VCaP (cell line): ENCODE measurements around the gene HOXC5.
A peak's percentile ranks its signal among the peaks of the same experiment; 100 is the strongest.

ENCODE experiments used
- H3K27ac ChIP-seq: fragments of 450-650 bp; 2 replicates; pipeline ENCODE4 v1.5.1; 2017
- TF ChIP-seq, protein P1 (sequence below): fragments of 450-650 bp; conservative IDR thresholded peaks from 2 replicates; pipeline ENCODE4 v1.5.1; 2017; ENCODE audit warnings: mild to moderate bottlenecking, moderate library complexity

The HOXC5 gene

DNA sequence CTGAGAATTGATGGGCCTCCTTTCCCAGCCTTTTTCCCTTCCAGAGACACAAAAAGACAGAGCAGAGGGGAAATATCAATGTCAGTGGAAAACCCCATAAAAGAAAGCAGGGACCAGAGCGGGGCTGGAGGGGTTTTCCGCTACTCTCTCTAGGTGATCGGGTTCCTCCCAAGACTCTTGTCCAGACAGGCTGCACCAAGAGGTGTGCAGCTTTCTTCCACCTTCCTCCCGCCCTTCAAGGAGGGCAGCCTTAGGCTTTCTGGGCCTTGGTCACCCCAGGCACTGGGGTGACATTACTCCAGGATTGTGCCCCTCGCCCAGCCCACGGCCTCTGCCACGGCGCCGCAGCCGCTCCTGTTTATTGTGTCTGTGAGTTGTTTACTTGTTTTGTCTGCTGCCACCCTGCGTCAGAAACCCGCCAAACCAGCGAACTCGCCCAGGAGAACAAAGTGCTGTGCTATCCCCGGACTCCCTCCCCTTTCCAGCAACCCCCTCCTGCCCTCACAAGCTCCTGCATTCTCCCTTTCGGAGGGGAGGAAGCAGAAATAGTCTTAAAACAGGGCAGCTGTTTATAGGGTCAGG is 11.3 kb upstream of the HOXC5 start:
- TF ChIP-seq, protein P1, sequence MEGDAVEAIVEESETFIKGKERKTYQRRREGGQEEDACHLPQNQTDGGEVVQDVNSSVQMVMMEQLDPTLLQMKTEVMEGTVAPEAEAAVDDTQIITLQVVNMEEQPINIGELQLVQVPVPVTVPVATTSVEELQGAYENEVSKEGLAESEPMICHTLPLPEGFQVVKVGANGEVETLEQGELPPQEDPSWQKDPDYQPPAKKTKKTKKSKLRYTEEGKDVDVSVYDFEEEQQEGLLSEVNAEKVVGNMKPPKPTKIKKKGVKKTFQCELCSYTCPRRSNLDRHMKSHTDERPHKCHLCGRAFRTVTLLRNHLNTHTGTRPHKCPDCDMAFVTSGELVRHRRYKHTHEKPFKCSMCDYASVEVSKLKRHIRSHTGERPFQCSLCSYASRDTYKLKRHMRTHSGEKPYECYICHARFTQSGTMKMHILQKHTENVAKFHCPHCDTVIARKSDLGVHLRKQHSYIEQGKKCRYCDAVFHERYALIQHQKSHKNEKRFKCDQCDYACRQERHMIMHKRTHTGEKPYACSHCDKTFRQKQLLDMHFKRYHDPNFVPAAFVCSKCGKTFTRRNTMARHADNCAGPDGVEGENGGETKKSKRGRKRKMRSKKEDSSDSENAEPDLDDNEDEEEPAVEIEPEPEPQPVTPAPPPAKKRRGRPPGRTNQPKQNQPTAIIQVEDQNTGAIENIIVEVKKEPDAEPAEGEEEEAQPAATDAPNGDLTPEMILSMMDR = no peak; the same call in 1 of the 2 replicates
- peak overlapping the region; percentile 54 for H3K27ac ChIP-seq

DNA sequence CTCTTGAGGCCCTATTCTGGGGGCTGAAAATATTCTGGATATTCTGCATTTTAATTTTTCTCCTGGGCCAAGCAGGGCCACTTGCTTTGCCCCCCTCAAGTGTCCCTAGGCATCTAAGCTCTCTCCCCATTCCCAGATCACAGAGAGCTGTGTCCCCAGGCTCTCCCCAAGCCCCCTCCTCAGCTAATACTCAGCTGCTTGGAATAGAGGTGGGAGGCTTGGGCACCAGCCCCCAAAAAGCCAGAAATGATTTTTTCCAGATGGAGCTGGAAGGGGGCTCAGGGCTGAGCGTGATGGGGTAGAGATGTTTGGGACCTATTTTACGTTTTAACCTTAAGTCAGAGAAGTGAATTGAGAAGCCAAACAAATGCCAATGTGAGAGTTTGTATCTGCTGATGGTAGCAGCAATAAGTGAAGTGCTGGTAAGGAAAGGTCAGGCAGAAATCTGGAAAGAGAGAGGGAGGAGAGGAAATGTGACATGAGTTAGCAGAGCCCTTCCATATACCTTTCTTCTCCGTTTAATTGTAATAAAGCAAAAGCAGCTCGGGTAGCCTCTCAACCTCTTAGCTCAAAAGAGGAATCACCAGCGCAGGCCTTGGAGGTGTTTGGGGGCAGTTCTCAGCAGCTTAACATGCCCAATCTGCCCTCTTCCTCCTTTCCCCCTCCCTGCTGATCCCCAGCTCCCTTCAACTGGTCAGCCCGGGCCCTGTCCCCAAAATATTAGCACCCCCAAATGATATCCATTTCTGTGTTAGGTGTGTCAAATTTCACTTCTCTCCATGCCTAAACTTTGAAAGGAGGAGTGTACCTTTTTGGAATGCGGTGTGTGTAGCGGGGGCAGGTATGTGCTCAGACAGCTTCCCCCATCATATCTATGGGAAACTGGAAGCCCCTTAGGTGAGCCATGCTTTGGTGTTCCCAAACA is 9.6 kb upstream of the HOXC5 start:
- peak overlapping the region; percentile 54 for H3K27ac ChIP-seq
- TF ChIP-seq, protein P1 = no peak

DNA sequence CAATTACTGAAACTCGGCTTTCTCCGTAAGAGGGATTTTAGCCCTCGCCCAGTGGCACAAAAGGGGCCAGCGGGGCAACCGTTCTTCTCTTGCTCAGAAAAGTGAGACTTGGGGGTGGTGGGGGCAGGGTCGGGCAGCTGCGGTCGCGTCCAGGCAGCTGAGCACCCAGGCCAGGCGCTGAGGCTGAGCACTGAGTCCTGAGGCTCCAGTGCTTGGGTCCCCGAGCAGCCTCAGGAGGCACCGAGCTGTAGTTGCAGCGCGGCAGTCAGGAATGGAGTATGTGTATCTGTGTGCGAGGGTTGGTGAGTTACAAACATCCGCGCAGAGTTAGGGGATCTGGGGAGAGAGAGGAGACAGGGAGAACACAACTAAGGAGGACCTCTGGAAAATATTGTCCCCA is 8.7 kb upstream of the HOXC5 start:
- peak overlapping the region; percentile 20; the same call in 1 of the 2 replicates for H3K27ac ChIP-seq
- TF ChIP-seq, protein P1 = no peak

DNA sequence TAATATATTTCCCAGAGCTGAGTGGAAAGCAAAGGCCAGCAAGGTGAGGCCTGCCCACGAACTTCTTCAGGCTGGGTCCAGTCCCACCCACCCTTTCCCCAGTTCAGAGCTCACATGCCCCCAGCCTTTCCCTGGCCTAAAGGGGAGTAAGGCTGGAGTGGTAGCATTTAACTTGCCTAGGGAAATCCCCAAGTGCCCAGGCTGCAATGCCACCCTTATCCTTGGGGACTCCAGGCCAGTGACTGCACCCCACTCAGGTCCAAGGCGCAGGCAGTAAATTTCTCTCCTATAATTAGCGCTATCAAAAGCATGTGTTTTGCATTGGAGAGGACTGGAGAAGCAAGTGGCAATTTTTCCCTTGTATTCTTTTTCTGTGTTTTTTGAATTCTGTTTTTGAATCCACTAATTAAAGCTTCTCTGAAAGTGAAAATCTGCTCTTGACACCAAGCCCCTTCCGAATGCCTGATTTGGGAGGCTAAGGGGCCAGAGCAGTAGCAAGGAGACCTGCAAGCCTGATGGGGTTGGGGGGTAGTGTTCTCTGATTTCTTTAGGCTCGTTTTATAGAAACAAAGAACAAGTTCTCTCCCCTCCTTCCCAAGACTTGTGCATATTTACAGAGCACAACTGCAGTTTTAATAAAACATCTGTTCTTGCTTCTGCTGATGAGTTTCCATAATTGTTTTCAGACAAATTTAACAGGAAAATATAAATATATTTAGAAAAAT is 8.1 kb upstream of the HOXC5 start:
- H3K27ac ChIP-seq = peak overlapping the region; percentile 20; the same call in 1 of the 2 replicates
- TF ChIP-seq, protein P1 = no peak

DNA sequence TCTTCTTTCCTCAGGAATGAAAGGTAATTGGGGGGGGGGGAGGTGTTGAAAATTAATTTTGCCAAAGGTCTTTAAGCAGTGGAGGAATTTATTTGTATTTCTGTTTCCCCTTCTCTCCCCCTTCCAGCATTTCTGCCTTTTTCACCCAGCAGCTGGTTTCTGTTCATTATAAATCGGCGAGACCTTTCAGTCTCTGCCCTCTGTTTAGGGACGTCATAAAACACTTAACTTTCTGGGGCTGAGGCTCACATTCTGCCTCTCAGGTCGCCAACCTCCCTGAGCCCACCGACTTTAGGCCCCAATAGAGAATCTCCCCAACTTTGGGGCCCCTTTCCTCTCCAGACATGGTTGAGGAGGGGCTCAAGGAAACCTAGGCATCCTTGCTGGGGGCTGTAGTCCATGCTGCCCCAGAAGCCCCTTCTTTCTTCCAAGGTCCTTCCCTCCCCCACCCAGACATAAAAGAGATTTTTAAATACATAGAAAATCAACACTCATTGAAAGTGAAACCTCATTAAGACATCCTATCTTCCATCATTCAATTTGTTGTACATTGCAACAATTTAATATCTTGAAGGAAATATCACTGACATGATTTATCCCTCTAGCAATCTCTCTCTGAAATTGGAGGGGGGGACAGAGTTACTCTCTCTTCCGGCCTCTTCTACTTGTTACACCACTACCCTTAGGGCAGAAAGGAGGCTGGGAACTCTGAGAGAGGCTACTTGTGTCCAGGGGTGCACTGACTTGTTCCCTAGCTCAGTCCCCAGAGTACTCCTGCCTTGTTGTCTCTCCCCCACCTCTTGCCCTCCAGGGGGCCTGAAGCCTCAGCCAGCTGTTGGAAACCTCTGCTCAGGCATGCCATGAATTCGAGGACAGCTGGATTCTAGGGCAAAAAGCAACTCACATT is 7.1 kb upstream of the HOXC5 start:
- no peak overlapping the region for H3K27ac ChIP-seq
- TF ChIP-seq, protein P1 = no peak

DNA sequence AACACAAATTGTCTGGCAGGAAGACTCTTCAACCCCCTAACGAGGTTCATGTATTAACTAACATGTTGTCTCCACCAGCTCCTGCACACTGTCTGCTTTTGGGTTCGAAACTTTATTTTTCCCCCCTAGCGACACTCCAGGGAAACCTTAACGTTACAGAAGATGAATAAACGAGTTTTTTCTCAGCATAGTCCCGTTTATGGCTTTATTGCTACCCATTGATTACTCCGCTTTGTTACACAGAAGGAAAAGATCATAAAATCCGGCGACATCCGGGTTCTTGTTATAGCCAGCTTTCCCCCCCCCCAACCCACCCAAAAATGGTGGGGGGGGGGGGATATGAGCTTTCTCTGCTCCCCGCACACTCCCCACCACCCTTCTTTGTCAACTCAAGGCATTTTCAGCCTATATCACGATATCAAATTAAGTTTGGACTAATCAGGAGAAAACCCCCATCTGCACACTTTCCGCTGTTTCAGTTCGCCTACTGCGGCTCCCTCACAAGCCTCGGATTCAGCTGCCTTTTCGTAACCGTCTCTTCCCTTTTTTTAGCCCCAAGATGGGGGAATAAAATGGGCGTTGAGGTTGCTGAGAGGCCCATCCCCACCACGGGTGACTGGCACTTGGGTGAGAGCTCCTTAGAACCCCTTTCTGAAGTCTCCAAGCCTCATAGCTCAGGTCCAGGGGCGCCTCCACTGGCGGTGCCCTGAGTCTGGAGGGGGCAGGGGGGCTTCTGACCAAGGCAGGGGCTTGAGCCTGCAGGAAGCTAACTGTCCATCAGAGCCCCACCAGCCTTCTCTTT is 6.0 kb upstream of the HOXC5 start:
- peak overlapping the region; percentile 89 for H3K27ac ChIP-seq
- TF ChIP-seq, protein P1 = no peak
